Pancreas (tissue), 10 donors: Measurements from ENCODE around the gene SCARB1. TPM values are rescaled to one million over a fixed set of nuclear protein-coding genes. Genes with fewer than 3 reads are reported as not detected.

ENCODE experiments used
- ATAC-seq, 4 donors: fragments of 200-7000 bp; cut with Tn5 transposase; one replicate each; pipeline versions ENCODE4 v1.8.0 to v1.9.1; 2020; ENCODE audit warnings: mild to moderate bottlenecking in 4 of 4, moderate library complexity in 4 of 4
- DNase-seq, 6 donors: peaks; one replicate each; pipeline ENCODE4 v3.0.0-alpha.2; 2020
- FAIRE-seq: peaks from 2 replicates; lab custom pipeline; 2012; peaks lifted over from hg19 to GRCh38; lab: Jason Lieb, UNC
- H3K27ac ChIP-seq, 4 donors: fragments of 200-600 bp; sonication (generic); 1 replicate in 3 of 4; 2 replicates in 1 of 4; pipeline versions ENCODE4 v1.5.0 to v1.8.0; 2020
- H3K27me3 ChIP-seq, 4 donors: fragments of 200-600 bp; one replicate each; pipeline ENCODE4 v1.8.0; 2021
- H3K36me3 ChIP-seq, 3 donors: fragments of 200-600 bp; sonication (generic) in 1 of 3; one replicate each; pipeline versions ENCODE4 v1.5.0 to v1.8.0; 2020 to 2021
- H3K4me1 ChIP-seq, 3 donors: fragments of 200-600 bp; one replicate each; pipeline ENCODE4 v1.8.0; 2021
- H3K4me3 ChIP-seq, 4 donors: fragments of 200-600 bp; sonication (generic) in 2 of 4; one replicate each; pipeline versions ENCODE4 v1.5.0 to v1.8.0; 2020 to 2021
- H3K9me3 ChIP-seq, 4 donors: fragments of 200-600 bp; one replicate each; pipeline ENCODE4 v1.8.0; 2021
- WGBS, 2 donors: extraction: QIAGEN DNeasy Blood & Tissue Kit; methylation state at CpG; one replicate each; pipeline ENCODE4 v1.1.7; 2013; 5-methylcytosine and 5-hydroxymethylcytosine counted together
- intact Hi-C, 3 donors: fragments of 100-400 bp; cut with DNase I; formaldehyde crosslinking; loops; one replicate each; pipeline versions ENCODE4 v1.11.1 to v1.14.2; 2022
- polyA plus RNA-seq, 2 donors: library from polyadenylated mRNA; stranded (reverse); fragments of 200-250 nt; gene quantifications; one replicate each; pipeline ENCODE4 v1.2.3, GENCODE V29; 2013
- total RNA-seq, 6 donors: library from RNA; stranded (reverse); fragmentation: NEBNext Ultra II Directional in 4 of 6; extraction: Animal tissue kit (Norgen Biotek cat#: 25700) in 4 of 6; gene quantifications; one replicate each; pipeline versions ENCODE4 v1.2.1 to v1.2.4, GENCODE V29; 2021 to 2023
- TF ChIP-seq, protein P1 (sequence below), 4 donors: fragments of 200-600 bp; sonication (generic) in 3 of 4; IDR thresholded peaks; one replicate each; pipeline versions ENCODE4 v1.5.0 to v1.8.0; 2021; ENCODE audit warnings: antibody characterized with exemption in 4 of 4
- donor health status: healthy with polysubstance abuse.
- donor health status: DM: no; HTN: no; CAD: no; lungs with moderate emphysema.
- donor health status: DM: no; HTN: no; CAD: no.
- donor health status: control.
- donor health status: control.
- donor health status: Bipolar disorder and iron deficiency.
- donor health status: DM: yes; HTN: yes; CAD: no.
- donor health status: DM: no; HTN: no; CAD: no.
- donor health status: DM: no; HTN: no; CAD: no.
- donor health status: DM: yes; HTN: yes; CAD: no.

The SCARB1 gene
- total and polyA plus RNA-seq, 8 donors = 4.7 to 14.7 (median 9.6) TPM

DNA sequence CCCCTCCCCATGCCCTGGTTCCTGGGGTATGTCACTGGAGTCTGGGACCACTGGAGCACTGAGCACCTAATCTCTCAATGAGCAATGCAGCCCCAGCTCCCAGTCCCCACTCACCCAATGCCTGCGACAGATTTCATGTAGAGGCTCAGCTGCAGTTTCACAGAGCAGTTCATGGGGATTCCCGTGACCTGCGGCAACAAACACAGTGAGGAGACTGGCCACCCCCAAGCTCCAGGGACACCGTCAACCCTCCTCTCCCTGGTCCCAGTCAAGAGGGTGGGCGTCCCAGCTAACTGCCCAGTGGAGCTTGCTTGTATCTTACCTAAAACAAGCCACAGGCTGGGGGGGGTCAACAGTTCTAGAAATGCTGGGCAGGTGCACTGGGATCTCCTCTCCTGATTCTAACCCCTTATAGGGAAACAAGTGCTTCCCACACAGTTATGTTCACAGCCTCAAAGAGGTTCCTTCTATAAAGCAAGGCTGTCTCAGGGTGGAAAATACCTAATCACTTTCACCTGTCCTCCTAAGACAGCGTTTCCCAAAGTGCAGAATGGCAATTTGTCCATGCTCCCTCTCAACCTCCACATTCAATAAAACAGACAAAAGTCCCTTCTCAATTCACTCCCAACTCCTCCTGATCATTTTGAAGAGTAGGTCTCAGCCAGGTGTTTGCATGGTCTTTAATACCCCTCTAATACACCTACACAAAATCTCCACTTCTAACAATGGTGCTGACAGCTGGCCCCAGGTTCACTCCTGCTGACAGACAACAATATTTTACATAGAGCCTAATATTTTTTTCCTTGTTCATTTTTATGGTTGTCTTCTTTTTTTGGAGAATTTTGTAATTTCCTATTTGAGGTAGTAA, 68.3 kb downstream of the SCARB1 start:
- no peak for FAIRE-seq
- no peak for DNase-seq
- intact Hi-C loops = no loop called here
- TF ChIP-seq, protein P1, sequence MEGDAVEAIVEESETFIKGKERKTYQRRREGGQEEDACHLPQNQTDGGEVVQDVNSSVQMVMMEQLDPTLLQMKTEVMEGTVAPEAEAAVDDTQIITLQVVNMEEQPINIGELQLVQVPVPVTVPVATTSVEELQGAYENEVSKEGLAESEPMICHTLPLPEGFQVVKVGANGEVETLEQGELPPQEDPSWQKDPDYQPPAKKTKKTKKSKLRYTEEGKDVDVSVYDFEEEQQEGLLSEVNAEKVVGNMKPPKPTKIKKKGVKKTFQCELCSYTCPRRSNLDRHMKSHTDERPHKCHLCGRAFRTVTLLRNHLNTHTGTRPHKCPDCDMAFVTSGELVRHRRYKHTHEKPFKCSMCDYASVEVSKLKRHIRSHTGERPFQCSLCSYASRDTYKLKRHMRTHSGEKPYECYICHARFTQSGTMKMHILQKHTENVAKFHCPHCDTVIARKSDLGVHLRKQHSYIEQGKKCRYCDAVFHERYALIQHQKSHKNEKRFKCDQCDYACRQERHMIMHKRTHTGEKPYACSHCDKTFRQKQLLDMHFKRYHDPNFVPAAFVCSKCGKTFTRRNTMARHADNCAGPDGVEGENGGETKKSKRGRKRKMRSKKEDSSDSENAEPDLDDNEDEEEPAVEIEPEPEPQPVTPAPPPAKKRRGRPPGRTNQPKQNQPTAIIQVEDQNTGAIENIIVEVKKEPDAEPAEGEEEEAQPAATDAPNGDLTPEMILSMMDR (IDR thresholded peaks at IDR 0.05) = no peak
- Histone ChIP-seq H3K27ac (no peak overlapping the region), H3K4me3 (no peak overlapping the region), H3K9me3 (no peaks in the 10 kb centered on the region), H3K36me3 (no peaks in the 10 kb centered on the region), H3K4me1 (no peaks in the 10 kb centered on the region), H3K27me3 (no peaks in the 10 kb centered on the region)
- ATAC-seq = no peak
- WGBS, 2 donors = 90 to 96% methylated on average over 6 of the region's 6 CpGs

DNA sequence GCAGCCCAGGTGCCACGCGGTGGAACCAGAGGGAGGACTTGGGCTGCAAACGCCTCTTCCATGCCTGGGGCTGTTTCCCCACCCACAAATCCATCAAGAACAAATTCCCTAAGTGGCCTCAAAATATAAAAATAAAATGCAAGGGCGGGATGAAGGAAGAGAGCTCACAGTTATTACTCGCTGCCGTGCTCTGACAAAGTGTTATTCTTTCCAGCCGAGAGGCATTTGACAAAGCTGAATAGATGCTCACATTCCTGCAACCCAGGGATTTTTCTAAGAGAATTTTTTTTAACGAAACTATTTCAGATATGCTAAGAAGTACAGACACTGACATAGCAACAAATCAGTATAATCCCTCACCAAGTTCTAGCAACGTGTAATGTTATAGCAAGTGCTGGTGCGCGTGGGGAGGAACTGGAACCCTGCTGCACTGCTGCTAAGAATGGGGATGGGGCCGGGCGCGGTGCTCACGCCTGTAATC, 70.7 kb downstream of the SCARB1 start:
- Histone ChIP-seq H3K4me3 (no peak overlapping the region), H3K4me1 (no peaks in the 10 kb centered on the region), H3K9me3 (no peaks in the 10 kb centered on the region), H3K27ac (no peak overlapping the region), H3K36me3 (no peaks in the 10 kb centered on the region), H3K27me3 (no peaks in the 10 kb centered on the region)
- ATAC-seq (no peak), DNase-seq (no peak), FAIRE-seq (no peak)
- WGBS, 2 donors = 92 to 94% methylated on average over 15 of the region's 15 CpGs
- intact Hi-C loops = no loop called here
- TF ChIP-seq, protein P1 (IDR thresholded peaks at IDR 0.05) = no peak

DNA sequence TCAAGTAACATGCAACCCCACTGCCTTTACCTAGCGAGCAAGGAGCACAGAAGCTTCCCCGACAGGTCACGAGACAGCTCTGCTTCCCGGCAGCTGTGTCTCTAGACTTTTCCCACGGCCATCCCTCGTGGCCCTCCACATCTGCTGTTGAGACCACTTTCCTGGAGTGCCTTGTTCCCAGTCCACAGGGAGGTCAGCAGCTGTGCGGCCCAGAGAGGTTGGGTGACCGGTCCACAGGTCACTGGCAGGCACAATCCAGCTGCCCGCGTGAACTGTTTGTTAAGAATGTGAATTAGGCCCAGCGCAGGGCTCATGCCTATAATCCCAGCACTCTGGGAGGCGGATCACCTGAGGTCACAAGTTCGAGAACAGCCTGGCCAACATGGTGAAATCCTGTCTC, 71.5 kb downstream of the SCARB1 start:
- intact Hi-C loops = no loop called here
- ATAC-seq = no peak

DNA sequence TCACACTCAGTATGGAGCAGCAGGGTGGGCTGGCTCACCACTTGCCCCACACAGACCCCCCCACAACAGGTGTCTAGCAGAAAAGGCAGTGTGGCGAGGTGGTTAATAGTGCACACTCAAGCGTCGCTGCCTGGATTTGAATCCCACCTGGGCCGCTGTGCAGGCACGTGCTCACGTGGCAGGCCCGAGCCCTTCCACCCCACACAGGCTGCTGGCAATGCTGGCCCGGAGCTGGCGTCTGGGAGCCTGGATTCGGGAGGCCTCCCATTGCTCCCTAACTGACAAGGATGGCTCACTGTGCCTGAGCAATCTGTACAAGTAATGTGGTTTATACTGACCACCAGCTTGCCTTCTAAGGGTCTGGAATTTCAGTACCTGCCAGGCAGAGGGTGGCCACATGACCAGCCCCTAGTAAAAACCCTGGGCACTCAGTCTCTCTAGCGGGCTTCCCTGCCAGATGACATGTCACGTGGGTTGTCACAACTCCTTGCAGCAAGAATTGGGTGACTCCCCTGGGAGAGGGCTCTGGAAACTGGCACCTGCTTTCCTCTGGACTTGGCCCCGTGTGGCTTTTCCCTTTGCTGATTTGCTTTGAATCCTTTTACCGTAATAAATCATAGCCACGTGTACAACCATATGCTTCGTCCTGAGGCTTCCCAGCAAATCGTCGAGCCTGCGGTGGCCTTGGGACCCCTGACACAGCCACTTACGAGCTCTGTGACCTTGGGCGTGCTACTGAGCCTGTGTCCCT, 72.8 kb downstream of the SCARB1 start:
- intact Hi-C loops = no loop called here
- Histone ChIP-seq H3K27ac (no peak overlapping the region), H3K4me3 (no peak overlapping the region), H3K4me1 (no peaks in the 10 kb centered on the region), H3K9me3 (no peaks in the 10 kb centered on the region), H3K36me3 (no peaks in the 10 kb centered on the region), H3K27me3 (no peaks in the 10 kb centered on the region)
- FAIRE-seq (no peak), DNase-seq (no peak), ATAC-seq (no peak)
- TF ChIP-seq, protein P1 (IDR thresholded peaks at IDR 0.05) = no peak
- WGBS, 2 donors = 85 to 88% methylated on average over 21 of the region's 21 CpGs

More for the DNA sequence above, 71.5 kb downstream of the SCARB1 start:
- Histone ChIP-seq H3K27ac (no peak overlapping the region), H3K4me1 (no peaks in the 10 kb centered on the region), H3K4me3 (no peak overlapping the region), H3K36me3 (no peaks in the 10 kb centered on the region), H3K27me3 (no peaks in the 10 kb centered on the region), H3K9me3 (no peaks in the 10 kb centered on the region)
- FAIRE-seq (no peak), DNase-seq (no peak)
- 91 to 92% methylated on average over 13 of the region's 13 CpGs for WGBS, 2 donors
- TF ChIP-seq, protein P1 (IDR thresholded peaks at IDR 0.05) = no peak
